ENCODE results near the gene CAPN2.
"Not testable (repeated sequence)": the region's sequence is repeated elsewhere in the genome, so short reads cannot be mapped to it uniquely, and the experiment has no call there.

CAPN2 gene

DNA sequence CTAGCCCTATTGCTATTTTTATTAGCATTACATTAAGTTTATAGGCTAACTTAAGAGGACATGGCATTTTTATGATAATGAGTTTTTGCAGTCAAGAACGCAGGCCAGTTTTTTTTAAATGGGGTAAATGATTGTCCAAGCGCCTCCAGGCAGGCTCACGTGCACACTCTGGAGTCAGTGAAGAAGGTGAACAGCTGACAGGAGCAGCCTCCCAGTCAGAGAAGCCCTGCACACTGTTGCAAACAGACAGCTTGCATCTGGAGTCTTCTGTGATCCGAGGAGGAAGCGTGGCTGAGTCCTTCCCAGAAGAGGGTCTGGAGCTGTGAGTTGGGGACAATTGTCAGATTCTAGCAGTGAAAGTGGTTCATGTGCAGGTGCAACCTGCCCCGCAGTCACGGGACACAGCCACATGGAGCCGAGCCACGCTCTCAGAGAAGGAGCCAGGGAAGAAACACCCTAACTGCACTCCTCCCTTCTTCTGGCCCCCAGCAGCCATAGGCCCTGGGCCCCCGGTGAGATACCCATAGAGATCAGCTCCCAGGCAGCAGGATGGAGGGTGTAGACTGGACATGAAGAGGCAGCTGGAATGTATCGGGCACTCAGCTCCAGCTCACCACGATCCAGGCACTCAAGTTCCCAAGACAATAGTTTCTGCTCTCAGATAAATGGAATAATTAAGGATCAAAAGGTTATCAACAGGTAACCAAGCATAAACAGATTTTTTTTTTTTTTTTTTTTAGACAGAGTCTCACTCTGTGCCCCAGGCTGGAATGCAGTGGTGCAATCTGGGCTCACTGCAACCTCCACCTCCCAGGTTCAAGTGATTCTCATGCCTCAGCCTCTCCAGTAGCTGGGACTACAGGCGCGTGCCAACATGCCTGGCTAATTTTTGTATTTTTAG is 26.4 kb downstream of the CAPN2 start:
- Histone ChIP-seq H3K27ac (ENCODE audit: low read depth in 2 of 2, low read length in 2 of 2) (peak overlapping the region; percentile 87 to 95), H3K4me1 (ENCODE audit: control insufficient read depth in 2 of 2, insufficient read depth in 2 of 2, low read length in 2 of 2) (peaks cover 29 to 47% of the 10 kb centered on the region in 2 donors), H3K9me3 (ENCODE audit: control insufficient read depth in 2 of 2, low read length in 2 of 2) (no peaks in the 10 kb centered on the region), H3K9ac (ENCODE audit: low read depth in 1 of 2, low read length in 2 of 2) (peak overlapping the region; percentile 1 to 65), H3K36me3 (ENCODE audit: control insufficient read depth in 2 of 2, insufficient read depth in 2 of 2, low read length in 2 of 2) (peaks cover 9 to 11% of the 10 kb centered on the region in 2 donors), H3K4me3 (ENCODE audit: low read length in 2 of 2) (peak overlapping the region in 1 of 2 donors; percentile 2), H3K27me3 (ENCODE audit: control insufficient read depth in 2 of 2, insufficient read depth in 2 of 2, low read length in 2 of 2) (no peaks in the 10 kb centered on the region)

DNA sequence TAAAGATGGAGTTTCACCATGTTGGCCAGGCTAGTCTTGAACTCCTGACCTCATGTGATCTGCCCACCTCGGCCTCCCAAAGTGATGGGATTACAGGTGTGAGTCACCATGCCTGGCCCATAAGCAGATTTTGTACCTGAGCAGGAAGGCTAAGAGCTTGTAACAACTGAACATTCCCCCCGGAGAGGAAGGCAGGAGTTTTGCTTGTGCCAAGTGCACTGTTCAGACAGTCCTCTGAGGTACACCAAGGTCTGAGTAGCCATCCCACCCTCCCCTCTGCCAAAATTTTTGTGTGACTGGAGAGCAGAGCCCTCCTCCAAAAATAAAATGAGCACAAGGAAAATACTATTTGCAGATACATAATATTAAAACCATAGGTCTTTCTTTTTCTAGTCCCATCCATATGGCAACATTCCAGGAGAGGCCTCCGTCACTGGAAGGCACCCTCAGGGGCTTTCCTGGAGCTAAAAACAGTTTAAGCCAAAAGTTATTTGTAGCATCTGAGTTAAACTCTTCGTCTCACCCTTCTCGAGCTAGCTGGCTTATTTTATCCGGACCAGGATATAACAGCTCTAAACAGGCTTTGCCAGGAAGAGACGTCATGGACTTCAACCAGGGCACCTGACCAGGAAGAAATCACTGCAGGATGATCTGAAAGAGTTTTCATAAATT is 27.2 kb downstream of the CAPN2 start:
- H3K27me3 ChIP-seq (ENCODE audit: control insufficient read depth in 2 of 2, insufficient read depth in 2 of 2, low read length in 2 of 2), result no peaks in the 10 kb centered on the region
- H3K36me3 ChIP-seq (ENCODE audit: control insufficient read depth in 2 of 2, insufficient read depth in 2 of 2, low read length in 2 of 2), result peaks cover 15 to 17% of the 10 kb centered on the region in 2 donors
- H3K27ac ChIP-seq (ENCODE audit: low read depth in 2 of 2, low read length in 2 of 2), result peak overlapping the region; percentile 87 to 95
- peak overlapping the region; percentile 24 to 65 for H3K9ac ChIP-seq (ENCODE audit: low read depth in 1 of 2, low read length in 2 of 2)
- H3K4me3 ChIP-seq (ENCODE audit: low read length in 2 of 2), result no peak overlapping the region
- H3K9me3 ChIP-seq (ENCODE audit: control insufficient read depth in 2 of 2, low read length in 2 of 2), result no peaks in the 10 kb centered on the region
- H3K4me1 ChIP-seq (ENCODE audit: control insufficient read depth in 2 of 2, insufficient read depth in 2 of 2, low read length in 2 of 2), result peaks cover 27 to 39% of the 10 kb centered on the region in 2 donors

- H3K4me3 ChIP-seq (ENCODE audit: low read length in 2 of 2), result peak overlapping the region in 1 of 2 donors; percentile 8
- peaks cover 21% of the 10 kb centered on the region in 2 donors for H3K36me3 ChIP-seq (ENCODE audit: control insufficient read depth in 2 of 2, insufficient read depth in 2 of 2, low read length in 2 of 2)
- peaks cover 27 to 34% of the 10 kb centered on the region in 2 donors for H3K4me1 ChIP-seq (ENCODE audit: control insufficient read depth in 2 of 2, insufficient read depth in 2 of 2, low read length in 2 of 2)
- peak overlapping the region in 1 of 2 donors; percentile 65 for H3K9ac ChIP-seq (ENCODE audit: low read depth in 1 of 2, low read length in 2 of 2)
- peak overlapping the region; percentile 87 to 95 for H3K27ac ChIP-seq (ENCODE audit: low read depth in 2 of 2, low read length in 2 of 2)
- not testable (repeated sequence) for H3K27me3 ChIP-seq (ENCODE audit: control insufficient read depth in 2 of 2, insufficient read depth in 2 of 2, low read length in 2 of 2); H3K9me3 ChIP-seq (ENCODE audit: control insufficient read depth in 2 of 2, low read length in 2 of 2)
Measured at GRCh38 chr1:223740038-223740736, 27.8 kb downstream of the CAPN2 start.

- Histone ChIP-seq H3K27me3 (ENCODE audit: control insufficient read depth in 2 of 2, insufficient read depth in 2 of 2, low read length in 2 of 2) (no peaks in the 10 kb centered on the region), H3K4me3 (ENCODE audit: low read length in 2 of 2) (no peak overlapping the region), H3K9me3 (ENCODE audit: control insufficient read depth in 2 of 2, low read length in 2 of 2) (no peaks in the 10 kb centered on the region), H3K27ac (ENCODE audit: low read depth in 2 of 2, low read length in 2 of 2) (no peak overlapping the region), H3K36me3 (ENCODE audit: control insufficient read depth in 2 of 2, insufficient read depth in 2 of 2, low read length in 2 of 2) (peaks cover 30 to 34% of the 10 kb centered on the region in 2 donors), H3K9ac (ENCODE audit: low read depth in 1 of 2, low read length in 2 of 2) (no peak overlapping the region), H3K4me1 (ENCODE audit: control insufficient read depth in 2 of 2, insufficient read depth in 2 of 2, low read length in 2 of 2) (peaks cover 27 to 29% of the 10 kb centered on the region in 2 donors)
Measured at GRCh38 chr1:223741861-223742260, 29.5 kb downstream of the CAPN2 start.

GRCh38 chr1:223742856-223743517 is 30.6 kb downstream of the CAPN2 start:
- H3K27ac ChIP-seq (ENCODE audit: low read depth in 2 of 2, low read length in 2 of 2), result no peak overlapping the region
- H3K27me3 ChIP-seq (ENCODE audit: control insufficient read depth in 2 of 2, insufficient read depth in 2 of 2, low read length in 2 of 2), result no peaks in the 10 kb centered on the region
- H3K9me3 ChIP-seq (ENCODE audit: control insufficient read depth in 2 of 2, low read length in 2 of 2), result no peaks in the 10 kb centered on the region
- no peak overlapping the region for H3K4me3 ChIP-seq (ENCODE audit: low read length in 2 of 2)
- H3K9ac ChIP-seq (ENCODE audit: low read depth in 1 of 2, low read length in 2 of 2), result no peak overlapping the region
- peaks cover 35 to 43% of the 10 kb centered on the region in 2 donors for H3K36me3 ChIP-seq (ENCODE audit: control insufficient read depth in 2 of 2, insufficient read depth in 2 of 2, low read length in 2 of 2)
- H3K4me1 ChIP-seq (ENCODE audit: control insufficient read depth in 2 of 2, insufficient read depth in 2 of 2, low read length in 2 of 2), result peaks cover 23 to 24% of the 10 kb centered on the region in 2 donors

- Histone ChIP-seq H3K4me1 (ENCODE audit: control insufficient read depth in 2 of 2, insufficient read depth in 2 of 2, low read length in 2 of 2) (peaks cover 16% of the 10 kb centered on the region in 2 donors), H3K9ac (ENCODE audit: low read depth in 1 of 2, low read length in 2 of 2) (no peak overlapping the region), H3K27me3 (ENCODE audit: control insufficient read depth in 2 of 2, insufficient read depth in 2 of 2, low read length in 2 of 2) (no peaks in the 10 kb centered on the region), H3K27ac (ENCODE audit: low read depth in 2 of 2, low read length in 2 of 2) (no peak overlapping the region), H3K4me3 (ENCODE audit: low read length in 2 of 2) (no peak overlapping the region), H3K9me3 (ENCODE audit: control insufficient read depth in 2 of 2, low read length in 2 of 2) (no peaks in the 10 kb centered on the region), H3K36me3 (ENCODE audit: control insufficient read depth in 2 of 2, insufficient read depth in 2 of 2, low read length in 2 of 2) (peaks cover 46 to 49% of the 10 kb centered on the region in 2 donors)
Measured at GRCh38 chr1:223745731-223746130, 33.4 kb downstream of the CAPN2 start.

GRCh38 chr1:223747838-223748335 is 35.5 kb downstream of the CAPN2 start:
- peak overlapping the region; percentile 53 to 62 for H3K27ac ChIP-seq (ENCODE audit: low read depth in 2 of 2, low read length in 2 of 2)
- H3K4me3 ChIP-seq (ENCODE audit: low read length in 2 of 2), result no peak overlapping the region
- peaks cover 14 to 15% of the 10 kb centered on the region in 2 donors for H3K4me1 ChIP-seq (ENCODE audit: control insufficient read depth in 2 of 2, insufficient read depth in 2 of 2, low read length in 2 of 2)
- no peaks in the 10 kb centered on the region for H3K27me3 ChIP-seq (ENCODE audit: control insufficient read depth in 2 of 2, insufficient read depth in 2 of 2, low read length in 2 of 2)
- H3K9me3 ChIP-seq (ENCODE audit: control insufficient read depth in 2 of 2, low read length in 2 of 2), result no peaks in the 10 kb centered on the region
- H3K36me3 ChIP-seq (ENCODE audit: control insufficient read depth in 2 of 2, insufficient read depth in 2 of 2, low read length in 2 of 2), result peaks cover 60 to 68% of the 10 kb centered on the region in 2 donors
- H3K9ac ChIP-seq (ENCODE audit: low read depth in 1 of 2, low read length in 2 of 2), result peak overlapping the region; percentile 35 to 73

DNA sequence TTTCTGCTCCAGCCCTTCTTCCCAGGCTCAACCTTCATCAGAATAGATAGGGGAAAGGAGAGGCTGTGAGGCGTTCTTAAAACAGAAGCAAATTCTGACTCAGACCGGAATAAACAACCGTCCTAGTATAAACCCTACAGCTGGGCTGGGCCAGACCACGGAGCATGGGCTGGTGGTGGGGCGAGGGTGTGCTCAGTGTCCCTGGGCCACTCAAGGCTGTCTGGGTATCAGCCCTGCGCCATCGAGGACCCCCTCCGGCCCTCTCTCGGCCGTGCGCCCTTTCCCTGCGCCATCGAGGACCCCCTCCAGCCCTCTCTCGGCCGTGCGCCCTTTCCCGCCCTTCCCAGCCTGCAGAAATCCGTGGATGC is 36.0 kb downstream of the CAPN2 start:
- Histone ChIP-seq H3K4me3 (ENCODE audit: low read length in 2 of 2) (peak overlapping the region; percentile 63 to 72), H3K4me1 (ENCODE audit: control insufficient read depth in 2 of 2, insufficient read depth in 2 of 2, low read length in 2 of 2) (peaks cover 14 to 15% of the 10 kb centered on the region in 2 donors), H3K9me3 (ENCODE audit: control insufficient read depth in 2 of 2, low read length in 2 of 2) (no peaks in the 10 kb centered on the region), H3K36me3 (ENCODE audit: control insufficient read depth in 2 of 2, insufficient read depth in 2 of 2, low read length in 2 of 2) (peaks cover 63 to 69% of the 10 kb centered on the region in 2 donors), H3K27ac (ENCODE audit: low read depth in 2 of 2, low read length in 2 of 2) (peak overlapping the region; percentile 53 to 62), H3K27me3 (ENCODE audit: control insufficient read depth in 2 of 2, insufficient read depth in 2 of 2, low read length in 2 of 2) (no peaks in the 10 kb centered on the region), H3K9ac (ENCODE audit: low read depth in 1 of 2, low read length in 2 of 2) (peak overlapping the region; percentile 66 to 73)

Measured in mucosa of rectum (tissue), 2 donors.